NCI-H187 (cell line): Measurements from ENCODE around the gene DLG2.

ENCODE experiments used
- DNase-seq, 2 experiments: peaks; one replicate each; lab custom pipeline; 2025; lab: John Stamatoyannopoulos, UW

The DLG2 gene

GRCh38 chr11:84106541-84106940 lies 1520.6 kb downstream of the DLG2 start:
- no peak for DNase-seq

DNA sequence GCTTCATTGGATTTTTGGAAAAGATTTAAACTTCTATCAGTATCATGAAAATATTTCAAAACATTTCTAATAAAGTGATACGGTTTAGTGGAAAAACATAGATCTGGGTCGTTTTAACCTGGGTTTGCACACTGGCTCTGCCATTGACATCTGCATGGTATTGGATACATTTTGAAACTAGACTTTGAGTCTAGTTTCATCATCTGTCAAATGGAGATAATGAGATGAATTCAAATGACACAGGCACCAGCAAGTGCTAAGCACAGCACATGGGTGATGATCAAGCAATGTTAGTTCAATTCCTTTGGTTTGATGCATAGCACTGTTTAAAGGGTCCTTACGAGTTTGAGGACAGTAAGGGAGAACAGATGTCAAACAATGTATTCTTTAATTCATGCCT lies 1522.0 kb downstream of the DLG2 start:
- DNase-seq = no peak

- no peak for DNase-seq
Observed at GRCh38 chr11:84103096-84103495, 1524.0 kb downstream of the DLG2 start.

DNA sequence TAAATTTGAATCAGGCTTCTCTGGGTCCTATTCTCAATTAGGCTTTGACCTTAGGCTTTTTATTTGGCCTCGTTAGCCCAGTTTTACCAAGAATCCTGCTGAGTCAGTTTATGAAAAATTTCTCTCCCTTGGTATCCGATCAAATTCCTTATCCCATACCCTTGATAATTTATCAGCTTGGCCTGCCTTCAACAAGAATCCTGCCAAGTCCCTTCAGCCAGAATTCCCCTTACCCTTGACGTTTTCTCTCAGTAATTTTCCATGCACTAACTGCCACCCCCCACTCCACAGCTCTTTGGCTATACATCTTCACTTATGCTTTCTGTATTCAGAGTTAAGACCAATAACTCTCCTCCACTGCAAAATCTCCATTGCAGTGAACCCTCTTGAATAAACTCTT lies 1530.0 kb downstream of the DLG2 start:
- DNase-seq = no peak

DNA sequence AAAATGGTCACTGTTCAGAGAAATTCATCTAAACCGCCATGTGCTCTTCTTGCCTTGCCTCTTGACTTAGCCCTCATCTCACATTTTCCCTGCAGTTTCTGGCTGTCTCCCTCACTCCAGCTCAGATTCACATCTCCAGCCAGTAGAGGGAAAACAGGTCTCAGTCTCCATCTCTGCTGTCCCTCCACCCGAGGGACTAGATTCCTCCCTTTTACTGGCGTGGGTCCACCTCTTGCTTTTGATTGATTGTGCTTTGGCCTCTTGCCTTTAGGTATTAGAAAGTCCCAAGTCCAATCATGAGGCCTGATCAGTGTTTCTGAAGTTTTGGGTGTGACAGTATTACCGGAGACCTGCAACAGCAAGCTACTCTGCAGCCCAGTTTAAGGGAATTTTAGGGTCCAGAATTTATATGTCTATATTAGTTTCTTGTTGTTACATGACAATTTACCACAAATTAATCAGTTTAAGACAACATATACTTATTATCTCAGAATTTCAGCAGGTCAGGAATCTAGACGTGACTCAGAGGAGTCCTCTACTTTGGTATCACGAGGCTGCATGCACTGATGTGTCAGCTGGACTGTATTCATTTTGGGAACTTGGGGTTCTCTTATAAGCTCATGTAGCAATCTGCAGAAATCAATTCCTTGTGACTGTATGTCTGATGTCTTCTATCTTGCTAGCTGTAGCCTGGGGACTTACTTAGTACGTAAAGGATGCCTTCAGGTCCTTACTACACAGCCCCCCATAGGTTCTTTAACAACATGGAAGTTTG lies 1535.7 kb downstream of the DLG2 start:
- no peak for DNase-seq

- peak; percentile 17 to 58 for DNase-seq
Observed at GRCh38 chr11:84089072-84090057, 1537.8 kb downstream of the DLG2 start.

GRCh38 chr11:84071851-84072250 lies 1555.3 kb downstream of the DLG2 start:
- DNase-seq = no peak

DNA sequence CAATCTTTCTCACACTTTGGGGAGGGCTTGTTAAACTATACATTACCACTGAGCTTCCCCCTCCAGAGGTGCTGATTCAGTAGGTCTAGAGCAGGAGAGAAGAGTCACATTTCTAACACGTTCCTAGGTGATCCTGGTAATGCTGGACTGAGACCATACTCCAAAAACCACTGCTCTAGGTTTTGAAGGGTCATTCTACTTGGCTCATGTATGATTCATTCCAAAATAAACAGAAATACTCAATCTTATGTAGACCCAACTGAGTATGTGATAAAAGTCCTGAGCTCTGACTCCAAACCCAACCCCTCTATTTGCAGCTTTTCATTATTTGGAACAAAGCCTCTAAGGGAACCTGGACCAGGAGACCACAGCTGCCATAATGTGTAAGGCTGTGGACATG lies 1558.1 kb downstream of the DLG2 start:
- no peak for DNase-seq

DNA sequence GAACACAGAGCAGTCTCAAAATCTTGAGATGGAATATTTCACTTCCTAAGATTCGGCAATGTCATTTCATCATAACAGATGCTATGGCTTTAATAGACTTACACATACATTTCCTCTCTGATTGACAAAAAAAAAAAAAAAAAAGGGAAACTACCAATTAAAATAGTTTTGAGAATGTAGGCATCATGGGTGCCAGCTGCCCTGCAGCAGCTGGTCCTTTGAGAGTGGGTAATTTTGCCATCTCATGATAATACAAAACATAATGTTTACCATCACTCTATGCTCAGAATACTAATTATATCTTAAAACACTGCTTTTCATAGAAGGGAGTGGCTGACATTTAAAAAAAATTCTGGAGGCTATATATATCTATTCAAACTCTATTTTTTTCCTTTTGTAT lies 1565.4 kb downstream of the DLG2 start:
- DNase-seq = no peak

- no peak for DNase-seq
Observed at GRCh38 chr11:84056653-84057376, 1570.3 kb downstream of the DLG2 start.

DNA sequence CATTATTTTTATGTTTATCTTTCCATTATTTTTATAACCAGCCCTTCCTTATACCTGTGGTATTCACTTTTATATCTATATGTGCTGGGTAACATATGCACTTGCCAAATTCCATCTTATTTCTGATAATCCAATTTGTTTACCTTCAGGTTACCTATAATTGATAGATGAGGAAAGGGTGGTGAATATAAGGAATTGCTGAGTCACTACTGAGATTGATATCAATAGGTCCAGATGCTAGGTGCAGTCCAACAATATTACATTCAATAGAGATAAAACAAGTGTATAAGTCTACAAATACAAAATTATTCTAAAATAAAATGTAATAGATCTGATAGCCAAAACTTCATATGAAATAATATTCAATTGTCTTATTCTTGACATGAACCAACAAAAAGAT lies 1582.0 kb downstream of the DLG2 start:
- DNase-seq = no peak

DNA sequence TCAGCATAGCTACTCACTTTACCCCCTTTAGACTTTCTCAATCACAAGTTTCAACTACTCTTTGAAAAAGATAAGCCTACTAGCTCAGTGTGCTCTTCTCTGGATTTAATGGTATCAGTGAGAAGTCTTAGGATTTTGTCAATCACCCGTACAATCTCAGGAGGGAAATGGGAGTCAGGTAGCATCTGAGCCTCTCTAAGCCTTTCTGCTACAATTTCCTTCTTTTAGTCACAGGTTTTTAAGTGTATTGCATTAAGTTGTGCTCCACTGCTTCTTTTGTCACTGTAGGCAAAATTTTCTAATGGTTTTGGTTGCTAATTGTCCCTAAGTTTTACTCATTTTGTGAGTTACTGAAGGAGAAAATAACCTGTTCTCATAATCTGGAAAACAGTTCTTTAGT lies 1582.4 kb downstream of the DLG2 start:
- peak in 1 of 2 experiments; percentile 27 for DNase-seq

DNA sequence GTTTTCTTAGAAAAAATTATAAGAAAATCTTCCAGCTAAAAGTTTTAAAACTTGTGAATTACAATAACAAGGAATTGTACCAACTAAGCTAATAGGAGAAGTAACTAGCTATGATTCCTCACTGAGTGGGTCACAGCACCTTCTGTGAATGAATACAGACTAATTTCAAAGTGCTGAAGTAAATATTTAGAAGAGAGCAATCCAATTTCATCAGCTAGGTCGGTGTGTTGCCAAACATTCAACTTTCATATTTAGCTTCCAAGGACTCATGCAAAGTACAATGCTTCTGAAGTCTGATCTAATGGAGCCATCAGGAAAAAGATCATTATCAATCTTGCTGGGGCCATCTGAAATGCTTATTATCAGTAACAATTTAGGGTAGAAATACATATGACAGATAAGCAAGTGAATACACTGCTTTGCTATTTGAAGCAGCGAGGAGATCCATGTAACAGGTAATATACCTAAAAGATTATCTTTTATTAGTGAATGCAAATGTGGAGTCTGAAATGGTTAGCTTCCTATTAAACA lies 1590.4 kb downstream of the DLG2 start:
- no peak for DNase-seq

- DNase-seq = no peak
Observed at GRCh38 chr11:84035645-84036044, 1591.5 kb downstream of the DLG2 start.

GRCh38 chr11:84034484-84034883 lies 1592.7 kb downstream of the DLG2 start:
- DNase-seq = no peak

GRCh38 chr11:84024266-84024665 lies 1602.9 kb downstream of the DLG2 start:
- no peak for DNase-seq

- DNase-seq = no peak
Observed at GRCh38 chr11:84022695-84023094, 1604.4 kb downstream of the DLG2 start.

DNA sequence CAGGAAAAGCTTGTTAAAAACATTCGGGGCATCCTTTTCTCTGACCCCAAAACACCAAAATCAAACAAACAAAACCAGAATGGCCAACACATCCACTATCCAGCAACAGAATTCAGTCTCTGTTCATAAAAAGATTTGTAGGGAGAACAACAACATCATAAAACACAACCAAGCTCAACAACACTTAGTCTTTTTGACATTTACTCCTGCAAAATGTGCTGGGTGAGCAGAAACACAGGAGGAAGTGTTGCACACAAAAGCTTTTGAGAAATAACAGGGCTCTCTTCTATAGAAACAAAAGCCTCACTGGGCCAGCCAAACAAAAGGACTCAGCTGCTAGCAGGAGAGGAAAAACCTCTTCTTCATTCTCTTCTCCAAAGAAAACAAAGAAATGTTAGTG lies 1604.9 kb downstream of the DLG2 start:
- peak in 1 of 2 experiments; percentile 36 for DNase-seq

- DNase-seq = no peak
Observed at GRCh38 chr11:84021291-84021690, 1605.9 kb downstream of the DLG2 start.

GRCh38 chr11:84019571-84020194 lies 1607.5 kb downstream of the DLG2 start:
- no peak for DNase-seq

DNA sequence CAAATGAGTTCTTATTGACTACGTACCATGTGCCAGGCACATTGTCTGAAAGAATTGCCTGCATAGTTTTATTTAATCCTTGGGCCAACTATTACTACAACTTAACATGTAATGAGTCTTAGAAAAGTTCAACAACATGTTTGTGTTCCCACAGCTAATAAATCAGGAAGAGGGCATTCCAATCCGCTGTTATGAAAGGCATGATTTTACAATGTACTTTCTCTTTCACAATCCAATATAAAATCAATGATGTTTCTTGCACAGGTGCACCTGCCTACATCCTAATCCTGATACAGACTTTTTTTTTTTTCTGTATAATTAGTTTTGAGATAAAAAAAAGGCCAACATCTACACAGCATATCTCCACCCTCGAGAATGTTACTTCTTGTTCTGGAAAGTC lies 1612.6 kb downstream of the DLG2 start:
- DNase-seq = no peak
